Inflammatory macrophage treated with lipopolysaccharide for 4 hours (primary cell): ENCODE data around the gene CTNND2.

Experiments
- DNase-seq: peaks from one replicate; pipeline ENCODE4 v3.0.0-alpha.2; 2020

CTNND2 gene

DNA sequence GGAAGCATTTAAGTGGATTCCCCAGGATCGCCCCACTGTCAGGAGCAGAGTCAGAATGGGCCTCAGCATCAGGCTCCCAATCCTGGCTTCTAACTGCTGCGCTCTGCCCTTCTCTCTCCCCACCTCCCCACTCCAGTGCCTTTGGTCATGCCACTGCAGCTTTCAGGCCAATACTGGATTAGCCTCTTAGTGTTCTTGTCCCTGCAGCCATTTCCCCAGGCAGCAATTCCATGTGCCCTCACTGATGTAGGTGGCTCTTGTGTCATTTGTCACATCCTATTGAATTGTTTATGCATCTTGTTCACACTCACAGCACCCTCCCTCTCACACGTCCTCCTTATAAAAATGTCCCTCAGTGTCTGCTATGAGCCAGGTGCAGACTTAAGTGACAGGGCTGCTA, 599.0 kb downstream of the CTNND2 start:
- no peak for DNase-seq

DNA sequence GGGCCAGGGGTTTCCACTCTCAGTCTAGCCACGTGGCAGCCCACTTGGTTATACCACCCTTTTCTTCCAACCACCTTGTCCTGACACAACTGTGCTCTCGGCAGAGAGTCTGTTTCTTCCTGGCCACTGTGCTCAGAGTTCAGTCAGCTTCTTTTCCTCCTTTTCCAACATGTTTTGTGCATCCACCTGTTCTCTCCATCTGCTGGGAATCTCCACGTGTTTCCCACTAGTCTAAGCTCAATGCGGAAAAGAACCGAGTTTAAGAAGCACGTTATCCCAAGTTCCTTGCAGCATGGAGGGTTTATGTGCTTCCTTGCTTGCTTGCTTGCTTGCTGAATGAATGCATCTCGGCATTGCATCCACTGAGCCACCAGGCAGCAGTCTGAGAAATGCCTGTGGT, 599.6 kb downstream of the CTNND2 start:
- no peak for DNase-seq

DNA sequence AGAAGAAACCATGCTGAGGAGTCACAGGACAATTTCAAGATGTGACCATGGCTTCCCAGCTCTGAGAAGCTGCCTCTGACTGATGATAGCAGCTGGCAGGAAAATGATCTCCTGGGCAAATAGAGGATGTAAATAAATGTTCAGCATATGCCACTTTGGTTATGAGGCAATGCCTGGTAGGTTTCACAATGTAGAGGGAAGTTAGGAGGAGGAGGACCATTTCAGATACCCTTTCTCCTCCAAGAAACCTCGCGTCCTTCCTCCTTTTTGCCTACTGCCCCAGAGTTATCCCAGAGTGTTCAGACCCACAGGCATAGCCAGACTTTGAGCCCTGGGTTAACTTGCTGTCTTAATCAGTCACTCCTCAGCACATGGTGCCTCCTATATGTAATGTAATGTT, 601.6 kb downstream of the CTNND2 start:
- peak; percentile 86 for DNase-seq

DNA sequence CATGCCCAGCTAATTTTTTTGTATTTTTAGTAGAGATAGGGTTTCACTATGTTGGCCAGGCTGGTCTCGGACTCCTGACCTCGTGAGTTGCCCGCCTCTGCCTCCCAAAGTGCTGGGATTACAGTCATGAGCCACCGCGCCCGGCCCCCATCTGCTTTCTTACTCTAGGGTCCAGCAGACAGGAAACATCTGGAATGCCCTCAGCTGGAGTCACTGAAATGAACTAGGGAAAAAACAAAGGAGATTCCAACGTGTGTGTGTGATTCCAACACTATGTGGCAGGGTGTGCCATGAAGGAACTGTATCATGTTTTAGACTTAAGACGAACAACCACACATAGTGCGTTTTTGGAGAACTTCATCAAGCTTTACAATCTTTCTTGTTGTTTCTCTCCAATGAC, 603.1 kb downstream of the CTNND2 start:
- DNase-seq = no peak

DNA sequence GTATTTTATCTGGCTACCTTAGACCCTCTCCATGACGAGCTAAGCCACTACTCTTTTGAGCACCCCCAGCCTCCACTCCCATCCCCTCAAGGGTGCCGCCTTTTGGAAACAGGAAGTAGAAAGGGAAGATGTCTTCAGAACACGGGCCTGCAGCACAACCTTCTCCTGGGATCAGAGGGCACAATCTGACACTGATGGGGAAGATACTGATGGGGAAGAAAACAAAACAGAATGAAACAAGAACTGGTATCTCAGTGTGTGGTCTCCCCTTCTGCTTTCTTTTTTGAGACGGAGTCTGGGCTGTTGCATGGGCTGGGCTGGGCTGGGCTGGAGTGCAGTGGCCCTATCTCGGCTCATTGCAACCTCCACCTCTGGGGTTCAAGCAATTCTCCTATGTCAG, 603.5 kb downstream of the CTNND2 start:
- peak; percentile 49 for DNase-seq

DNA sequence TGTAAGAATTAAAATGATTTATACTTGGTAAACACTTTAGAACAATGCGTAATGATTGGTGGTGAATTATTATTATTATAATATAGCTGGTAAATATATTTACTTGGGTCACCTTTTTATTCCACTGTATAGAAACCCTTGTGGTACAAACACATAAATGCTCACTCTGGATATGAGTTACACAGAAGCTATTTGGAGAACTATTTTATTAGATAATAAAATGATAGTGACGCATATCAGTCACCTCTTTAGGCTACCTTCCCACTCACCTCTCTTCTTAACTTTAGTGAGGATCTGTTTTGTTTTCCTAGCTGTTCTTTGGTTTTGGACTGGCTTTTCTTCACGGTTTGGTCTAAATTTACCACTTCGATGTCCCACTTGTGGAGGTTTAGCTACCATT, 605.4 kb downstream of the CTNND2 start:
- no peak for DNase-seq

DNA sequence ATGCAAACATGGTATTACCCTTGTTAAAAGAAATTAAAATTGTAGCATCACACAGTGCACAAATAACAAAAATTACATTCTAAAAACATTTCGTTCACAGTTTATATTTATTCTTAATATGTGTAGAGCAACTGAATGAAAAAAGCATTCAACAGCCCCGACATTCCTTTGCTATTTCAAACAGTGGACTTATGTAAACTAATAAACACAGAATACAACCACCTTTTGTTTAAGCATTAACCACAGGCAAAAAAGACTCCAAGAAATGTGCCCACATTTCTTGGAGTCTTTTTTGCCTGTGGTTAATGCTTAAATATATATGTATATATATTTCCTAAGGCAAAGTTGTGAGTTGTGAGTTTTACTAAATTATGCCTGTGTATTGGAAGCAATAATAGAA, 610.7 kb downstream of the CTNND2 start:
- no peak for DNase-seq

DNA sequence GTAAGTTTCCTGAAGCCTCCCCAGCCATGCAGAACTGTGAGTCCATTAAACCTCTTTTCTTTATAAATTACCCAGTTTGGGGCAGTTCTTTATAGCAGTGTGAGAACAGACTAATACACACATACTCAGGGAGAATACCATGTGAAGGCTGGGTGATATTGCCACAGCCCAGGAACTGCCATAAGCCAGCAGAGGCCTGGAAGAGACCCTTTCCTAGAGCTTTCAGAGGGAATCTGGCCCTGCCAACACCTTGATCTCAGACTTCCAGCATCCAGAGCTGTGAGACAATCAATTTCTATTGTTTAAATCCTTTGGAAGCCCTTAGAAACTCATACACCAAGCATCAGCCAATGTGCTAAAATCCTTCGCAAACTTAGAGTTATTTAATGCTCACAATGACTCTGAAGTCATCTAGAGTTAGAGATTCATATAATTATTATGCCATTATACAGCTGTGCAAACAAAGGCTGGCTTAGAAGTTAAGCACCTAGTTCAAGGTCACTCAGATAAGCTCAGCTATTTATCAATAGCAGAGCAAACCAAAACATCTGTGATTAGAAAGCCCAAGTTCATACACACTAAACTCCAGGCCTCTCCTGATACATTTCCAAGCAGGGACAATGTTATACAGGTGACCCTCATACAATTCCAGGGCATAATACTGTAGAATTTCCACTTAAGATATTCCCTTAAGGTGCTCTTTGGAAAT, 611.4 kb downstream of the CTNND2 start:
- DNase-seq = no peak

DNA sequence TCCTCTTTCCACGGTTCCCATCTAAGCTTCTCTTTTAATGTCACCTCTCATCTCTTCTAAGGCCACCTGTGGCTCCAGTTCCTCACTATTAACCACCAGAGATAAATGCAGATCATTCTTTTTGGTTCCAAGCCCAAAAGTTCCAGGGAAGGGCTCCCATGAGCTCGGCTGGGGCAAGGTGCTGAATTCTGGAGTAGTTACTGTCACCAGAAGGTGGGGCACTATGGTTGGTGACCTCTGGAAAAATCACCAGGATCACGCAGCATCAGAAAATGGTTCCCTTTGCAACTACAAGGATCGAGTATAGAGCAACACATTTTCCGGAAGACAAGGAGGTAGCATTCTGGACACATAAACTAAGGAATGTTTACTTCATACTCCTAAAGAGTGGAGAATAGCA, 614.5 kb downstream of the CTNND2 start:
- DNase-seq = no peak

DNA sequence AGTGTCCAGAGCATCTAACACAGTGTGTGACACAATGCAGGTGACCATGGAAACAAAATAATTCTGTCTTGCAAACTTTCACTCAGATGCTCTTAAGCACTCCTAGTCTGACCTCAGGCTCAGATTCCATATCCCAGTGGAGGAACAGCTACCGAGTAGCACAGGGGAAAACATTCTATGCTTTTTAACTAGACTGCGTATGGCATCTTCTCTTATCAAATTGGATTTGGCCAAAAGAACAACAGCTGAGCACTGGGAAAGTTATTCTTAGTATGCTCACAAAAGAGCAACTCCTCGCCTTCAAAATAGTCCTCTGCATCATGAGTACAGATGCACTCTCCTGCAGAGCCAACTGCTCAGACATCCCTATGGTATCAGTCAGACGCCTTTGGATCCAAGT, 615.0 kb downstream of the CTNND2 start:
- no peak for DNase-seq

DNA sequence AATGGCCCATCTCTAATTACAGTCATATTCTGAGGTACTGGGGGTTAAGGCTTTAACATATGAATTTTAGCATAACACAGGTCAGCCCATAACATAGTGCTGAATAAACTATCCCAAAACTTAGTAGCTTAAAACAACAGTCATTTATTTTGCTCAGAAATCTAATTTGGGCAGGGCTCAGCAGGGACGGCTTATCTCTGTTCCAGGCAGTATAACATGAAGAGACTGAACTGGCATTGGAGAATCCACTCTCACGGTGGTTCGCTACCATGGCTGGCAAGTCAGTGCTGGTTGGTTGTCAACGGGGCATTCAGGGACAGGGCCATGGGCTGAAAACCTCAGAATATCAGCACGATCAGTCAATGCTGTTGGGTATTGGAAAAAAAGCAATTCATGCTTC, 622.4 kb downstream of the CTNND2 start:
- DNase-seq = no peak

DNA sequence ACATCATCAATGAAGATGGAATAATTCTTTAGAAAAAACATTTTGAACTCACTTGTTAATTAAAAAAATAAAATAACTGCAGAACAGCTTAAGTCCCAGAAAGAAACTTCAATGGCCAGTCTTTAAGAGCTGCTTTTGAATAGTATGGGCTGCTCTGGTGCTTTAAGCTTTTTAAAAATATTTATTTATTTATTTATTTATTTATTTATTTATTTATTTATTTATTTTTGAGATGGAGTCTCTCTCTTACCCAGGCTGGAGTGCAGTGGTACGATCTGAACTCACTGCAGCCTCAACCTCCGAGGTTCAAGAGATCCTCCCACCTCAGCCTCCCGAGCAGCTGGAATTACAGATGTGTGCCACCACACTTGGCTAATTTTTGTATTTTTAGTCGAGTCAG, 626.9 kb downstream of the CTNND2 start:
- DNase-seq = no peak

DNA sequence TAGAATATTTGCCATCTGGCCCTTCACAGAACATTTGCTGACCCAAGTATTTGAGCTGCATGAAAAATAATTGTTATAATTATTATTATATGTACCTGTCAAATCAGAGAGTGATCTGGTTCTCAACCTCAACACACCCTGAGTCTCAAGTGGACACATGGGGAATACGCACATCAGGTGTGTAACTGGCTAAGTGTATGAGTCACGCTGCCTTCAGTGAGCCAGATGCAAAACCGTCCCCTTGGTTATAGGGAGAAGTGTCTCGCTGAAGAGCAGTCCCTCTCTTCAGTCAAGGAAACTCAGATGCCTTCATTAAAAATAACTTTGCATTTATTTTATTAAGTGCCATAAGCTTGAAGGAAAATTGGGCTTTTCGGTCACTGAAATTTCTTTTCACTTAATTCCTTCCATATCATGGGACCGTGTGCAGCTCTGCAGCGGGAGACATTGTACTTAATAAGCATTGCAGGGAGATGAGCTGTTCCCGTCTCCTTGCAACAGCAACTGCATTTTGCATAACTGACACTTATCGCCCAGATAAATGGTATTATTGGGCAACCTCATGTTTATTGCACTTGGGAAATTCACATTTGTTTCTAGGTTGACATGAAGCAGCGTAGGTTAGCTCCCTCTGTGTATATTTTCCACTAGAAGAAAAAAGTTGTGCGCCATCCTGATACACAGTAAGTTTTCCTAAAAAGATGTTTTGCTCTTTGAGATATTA, 630.9 kb downstream of the CTNND2 start:
- no peak for DNase-seq

DNA sequence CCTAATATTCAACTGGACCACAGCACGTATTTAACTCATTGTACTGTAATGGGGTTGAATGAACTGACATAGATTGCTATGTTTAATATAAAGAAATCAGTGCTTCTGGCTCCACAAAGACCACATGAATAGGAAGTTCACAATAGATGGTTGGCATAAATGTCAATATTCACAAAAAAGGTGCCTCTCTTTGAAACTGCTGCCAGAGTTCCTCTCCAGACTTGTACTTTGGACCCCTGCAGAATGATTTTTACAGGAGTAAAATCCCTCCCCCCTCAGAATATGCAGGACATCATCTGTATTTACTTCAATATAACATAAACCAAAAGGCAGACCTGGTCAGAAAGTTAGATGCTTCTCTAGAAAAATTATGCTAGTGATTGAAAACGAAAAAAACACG, 634.7 kb downstream of the CTNND2 start:
- DNase-seq = no peak

DNA sequence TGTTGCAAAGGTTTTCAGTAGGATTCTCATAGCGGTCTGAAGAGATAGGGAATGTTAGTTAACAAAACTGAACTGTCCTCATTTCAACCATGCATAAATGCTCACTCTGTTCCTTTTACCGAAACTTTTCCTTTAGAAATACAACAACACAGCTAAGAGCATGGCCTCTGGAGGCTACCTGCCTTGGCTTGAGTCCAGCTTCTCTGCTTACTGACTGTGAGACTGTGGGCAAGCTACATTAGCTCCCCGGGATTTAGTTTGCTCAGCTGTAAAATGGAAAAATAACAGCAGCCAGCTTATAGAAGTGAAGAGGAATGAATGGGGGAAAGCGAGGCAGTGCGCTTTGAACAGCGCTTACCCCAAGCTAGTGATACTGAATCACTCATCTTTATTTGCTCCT, 635.4 kb downstream of the CTNND2 start:
- DNase-seq = no peak

DNA sequence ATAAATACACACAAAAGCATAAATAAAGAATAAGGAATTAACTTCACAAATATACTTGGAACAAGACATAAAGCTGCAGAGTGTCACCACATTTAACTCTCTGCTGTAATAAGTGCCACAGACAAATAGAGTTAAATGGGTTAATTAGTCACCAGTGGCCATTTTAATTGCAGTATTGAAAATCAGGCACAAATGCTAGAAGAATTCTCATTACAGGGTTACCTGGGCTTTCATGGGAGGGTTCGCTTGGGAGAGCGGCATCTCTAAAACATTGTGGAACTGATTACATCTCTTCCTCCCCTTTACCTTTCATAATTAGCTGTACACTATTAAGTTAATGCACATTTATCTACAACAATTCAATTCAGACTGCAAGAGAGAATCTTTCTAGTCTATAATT, 637.9 kb downstream of the CTNND2 start:
- no peak for DNase-seq

DNA sequence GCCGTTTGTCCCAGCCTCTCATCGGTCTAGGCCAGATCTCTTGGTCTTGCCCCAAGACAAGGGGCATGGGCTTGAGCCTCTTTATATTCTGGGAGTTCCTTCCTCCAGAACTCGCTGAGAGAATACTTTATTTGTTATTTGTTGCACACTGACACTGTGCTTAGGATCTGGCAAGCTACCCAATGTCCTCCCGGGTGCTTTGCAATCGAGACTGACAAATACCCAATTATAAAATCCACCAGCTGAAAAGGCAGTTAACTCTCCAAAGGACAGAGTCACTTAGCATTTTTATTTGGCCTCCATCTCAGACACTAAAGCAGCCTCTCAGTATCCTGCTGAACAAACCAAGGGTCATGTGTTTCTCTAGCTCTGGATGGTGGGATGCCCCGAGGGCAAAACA, 643.0 kb downstream of the CTNND2 start:
- DNase-seq = no peak

DNA sequence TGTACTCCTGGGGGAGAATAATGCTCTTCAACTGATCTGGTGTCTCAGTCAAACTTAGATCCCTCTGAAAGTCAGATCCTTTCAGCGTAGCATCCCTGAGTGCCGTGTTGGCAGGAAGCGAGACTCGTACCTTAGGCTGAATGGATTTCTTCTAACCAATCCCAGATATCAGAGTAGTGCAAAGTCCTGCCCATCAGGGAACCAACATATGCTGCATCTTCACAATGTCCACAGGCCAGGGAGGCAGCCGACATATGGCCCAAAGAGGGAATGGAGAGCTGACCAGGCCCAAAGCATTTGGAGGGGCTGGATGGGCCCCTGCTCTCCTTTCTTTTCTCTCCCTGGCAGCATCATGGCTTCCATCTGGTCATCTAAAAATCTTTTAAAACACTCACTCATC, 646.2 kb downstream of the CTNND2 start:
- DNase-seq = no peak

DNA sequence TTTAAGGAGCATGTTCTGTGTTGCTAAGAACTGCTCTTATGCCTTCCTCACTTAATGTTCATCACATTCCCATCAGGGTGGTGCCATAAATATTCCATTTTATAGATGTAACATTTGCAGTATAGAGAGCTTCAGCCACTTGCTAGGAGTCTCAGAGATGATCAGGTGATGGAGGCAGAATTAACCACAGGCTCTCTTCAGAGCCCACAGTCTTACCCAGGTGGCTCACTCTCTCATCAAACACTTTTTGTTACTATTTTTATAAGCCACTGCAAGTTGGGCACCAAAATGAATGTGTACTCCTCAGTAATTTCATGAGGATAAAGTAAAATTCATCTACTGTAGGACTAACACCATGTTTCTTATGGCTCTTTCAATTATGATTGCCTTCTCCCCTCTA, 651.7 kb downstream of the CTNND2 start:
- no peak for DNase-seq

DNA sequence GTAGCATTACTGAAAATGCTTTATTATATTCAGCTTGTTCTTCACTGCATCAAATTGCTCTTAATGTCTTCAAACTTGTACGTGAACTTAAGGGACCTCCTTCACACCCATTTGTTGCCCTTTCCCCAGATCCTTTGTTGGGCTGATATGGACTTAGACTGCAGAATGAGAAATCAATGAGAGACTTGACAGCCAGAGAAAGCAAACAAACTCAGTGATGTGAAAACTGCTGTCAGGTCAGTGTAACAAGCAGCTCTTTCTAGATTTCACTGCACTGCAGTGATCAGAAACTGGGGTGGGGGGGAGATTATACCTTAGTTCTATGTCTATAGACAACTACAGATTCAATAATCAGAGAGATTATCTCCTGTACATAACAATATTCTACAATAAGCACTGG, 652.2 kb downstream of the CTNND2 start:
- no peak for DNase-seq

DNA sequence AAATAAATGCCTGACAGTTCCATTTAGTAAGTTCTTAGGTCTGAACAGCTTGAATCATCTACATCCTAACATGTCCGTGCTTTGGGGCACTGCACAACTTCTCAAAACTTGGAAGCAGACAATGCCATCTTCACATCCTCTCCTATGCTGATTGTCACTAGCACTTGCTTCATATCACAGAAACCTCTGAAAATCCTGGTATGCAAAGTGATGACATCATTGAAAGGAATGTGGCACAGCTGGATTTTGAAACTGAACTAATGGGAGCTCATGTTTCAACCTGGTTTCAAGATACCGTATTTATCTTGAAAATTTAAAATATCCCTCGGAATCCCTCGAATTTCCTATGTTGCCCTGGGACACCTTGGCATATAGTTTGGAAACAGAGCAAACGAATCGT, 653.0 kb downstream of the CTNND2 start:
- DNase-seq = no peak

DNA sequence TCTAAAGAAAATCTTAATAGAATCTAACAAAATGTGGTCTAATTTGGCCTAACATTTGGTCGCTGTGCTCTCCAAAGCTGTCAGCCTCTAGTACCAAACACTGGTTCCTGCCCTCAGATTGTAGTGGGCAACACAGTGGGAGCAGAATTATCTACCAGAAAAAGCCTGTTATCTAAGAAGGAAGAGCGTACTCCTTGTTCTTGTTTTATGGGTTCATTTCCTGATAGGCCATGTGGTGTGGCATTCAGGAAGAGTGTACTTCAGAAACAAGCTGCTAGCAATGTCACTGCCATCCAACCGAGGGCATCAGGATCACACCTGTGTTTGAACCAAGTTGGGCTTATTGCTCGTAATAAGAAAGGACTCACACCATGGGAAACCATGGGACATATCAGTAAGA, 655.3 kb downstream of the CTNND2 start:
- no peak for DNase-seq

DNA sequence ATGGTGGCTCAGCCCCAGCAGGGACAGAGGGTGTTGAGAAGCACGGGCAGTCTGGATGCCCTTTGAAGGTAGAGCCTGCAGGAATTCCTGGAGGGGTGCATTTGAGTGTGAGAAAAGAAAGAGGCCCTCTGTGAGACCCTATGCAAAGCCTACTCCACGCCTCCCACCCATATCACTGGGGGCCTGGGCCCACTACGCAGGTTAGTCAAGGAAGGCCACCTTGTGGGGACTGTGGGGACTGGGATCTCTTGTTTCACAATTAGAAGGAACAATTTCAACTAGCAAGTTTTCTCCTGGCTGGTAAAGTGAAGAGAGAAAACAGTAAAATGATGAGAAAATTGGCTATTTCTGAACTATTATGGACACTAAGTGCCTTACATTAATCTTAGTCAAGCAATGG, 657.0 kb downstream of the CTNND2 start:
- no peak for DNase-seq

DNA sequence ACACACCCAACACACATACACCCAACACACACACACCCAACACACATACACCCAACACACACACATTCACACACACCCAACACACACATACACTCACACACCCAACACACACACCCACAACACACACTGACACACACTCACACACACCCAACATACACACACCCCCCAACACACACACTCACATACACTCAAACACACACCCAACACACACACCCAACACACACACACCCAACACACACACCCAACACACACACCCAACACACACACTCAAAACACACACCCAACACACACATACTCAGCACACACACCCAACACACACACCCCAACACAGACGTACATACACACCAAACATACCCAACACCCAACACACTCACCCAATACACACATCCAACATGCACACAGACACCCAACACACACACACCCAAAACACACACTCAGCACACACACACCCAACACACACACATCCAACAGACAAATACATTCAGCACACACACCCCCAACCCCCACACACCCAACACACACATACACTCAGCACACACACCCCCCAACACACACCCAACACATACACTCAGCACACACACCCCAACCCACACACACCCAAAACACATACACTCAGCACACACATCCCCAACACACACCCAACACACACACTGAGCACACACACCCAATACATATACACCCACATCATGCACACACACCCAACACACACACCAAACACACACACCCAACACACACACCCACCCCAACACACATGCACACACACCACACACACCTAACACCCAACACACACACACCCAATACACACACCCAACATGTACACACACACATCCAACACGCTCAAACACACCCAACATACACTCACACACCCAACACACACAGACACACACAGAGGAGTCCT, 663.7 kb downstream of the CTNND2 start:
- DNase-seq = no peak
